ENCODE data around the gene PRX.
"Not testable (repeated sequence)": the region's sequence is repeated elsewhere in the genome, so short reads cannot be mapped to it uniquely, and the experiment has no call there.

Gene PRX

DNA sequence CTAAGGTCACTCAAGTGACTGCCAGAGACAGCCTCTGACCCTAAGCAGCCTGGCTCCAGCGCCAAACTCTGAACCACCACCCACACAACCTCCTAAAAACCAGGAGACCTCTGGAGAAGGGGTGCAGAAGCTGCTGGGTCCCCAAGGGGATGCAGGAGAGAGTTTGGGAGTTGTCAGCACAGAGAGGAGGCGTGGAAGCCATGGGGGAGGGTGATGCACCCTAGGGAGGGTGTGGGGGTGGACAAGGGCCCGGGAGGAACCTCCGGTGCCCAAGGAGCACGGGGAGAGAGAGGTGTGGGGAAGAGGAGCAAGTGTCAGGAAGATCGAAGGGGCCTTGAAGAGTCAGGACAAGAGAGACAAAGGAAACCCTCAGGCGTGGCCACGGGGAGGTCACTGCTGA is 21.1 kb downstream of the PRX start:
- DNase-seq (ENCODE audit: low read depth, low spot score): no peak

DNA sequence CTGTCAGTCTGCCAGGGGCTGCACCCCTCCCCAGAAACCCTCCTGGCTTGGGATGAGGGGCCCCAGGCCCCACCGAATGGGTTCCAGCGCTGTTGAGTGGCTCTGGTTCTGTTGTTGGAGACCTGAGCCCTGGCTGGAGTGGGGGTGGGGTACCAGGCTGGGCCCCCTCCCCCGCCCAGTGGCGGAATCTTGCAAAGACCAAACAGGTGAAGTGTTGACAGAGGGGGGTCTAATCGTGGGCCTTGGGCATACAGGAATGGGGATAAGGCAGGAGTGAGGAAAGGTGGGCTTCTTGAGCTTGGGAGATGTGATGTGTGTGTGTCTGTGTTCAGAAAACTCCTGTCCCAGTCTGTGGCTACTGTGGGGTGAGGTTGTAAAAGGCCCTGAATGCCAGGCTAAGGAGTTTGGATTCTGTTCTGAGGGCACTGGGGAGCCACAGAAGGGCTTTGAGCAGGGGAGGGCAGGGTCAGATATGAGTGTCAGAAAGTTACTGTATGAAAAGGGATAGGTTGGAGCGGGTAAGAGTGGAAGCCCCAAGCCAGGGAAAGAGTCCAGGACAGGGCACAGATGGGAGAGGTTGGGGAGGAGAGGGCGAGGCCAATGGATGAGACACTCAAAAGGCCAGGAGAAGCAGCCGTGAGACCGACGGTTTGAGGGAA is 23.0 kb downstream of the PRX start, which contains the start of gene HIPK4:
TSS of gene HIPK4 (minus strand) at position 98 of the 659 bp plus-strand sequence. CDS start 279 bp downstream, outside the sequence.
- no peak for DNase-seq (ENCODE audit: low read depth, low spot score)

DNA sequence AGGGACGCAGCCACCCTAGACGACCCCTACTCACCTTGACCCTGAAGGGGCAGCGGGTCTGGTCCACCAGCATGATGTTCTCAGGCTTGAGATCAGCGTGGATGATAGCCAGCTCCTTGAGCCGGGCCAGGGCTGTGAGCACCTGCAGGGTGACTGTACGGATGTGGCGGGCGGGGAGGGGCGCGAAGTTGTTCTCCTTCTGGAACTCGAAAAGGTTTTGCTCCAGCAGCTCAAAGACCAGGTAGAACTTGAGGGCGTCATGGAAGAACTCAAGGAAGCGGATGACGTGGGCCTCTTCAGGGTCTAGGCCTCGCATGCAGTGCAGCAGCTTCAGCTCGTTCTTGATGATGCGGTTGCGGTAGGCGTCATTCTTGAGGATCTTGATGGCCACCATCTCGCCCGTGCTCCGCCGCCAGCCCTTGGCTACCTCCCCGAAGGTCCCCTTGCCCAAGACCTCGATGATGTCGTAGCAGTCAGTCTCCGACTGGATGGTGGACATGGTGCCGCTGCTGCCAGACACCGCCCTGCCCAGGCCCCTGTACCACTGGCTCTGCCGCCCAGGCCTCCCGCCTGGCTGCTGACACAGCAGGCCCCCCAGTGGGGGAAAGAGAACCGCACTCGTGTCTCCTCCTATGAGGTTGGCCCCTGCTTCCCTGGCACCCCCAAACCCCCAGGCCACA is 23.6 kb downstream of the PRX start:
- no peak for DNase-seq (ENCODE audit: low read depth, low spot score)

- no peak for DNase-seq (ENCODE audit: low read depth, low spot score)
These were observed 24.7 kb downstream of the PRX start for GRCh38 chr19:40388481-40388880.

- DNase-seq (ENCODE audit: low read depth, low spot score): no peak
These were observed 26.0 kb downstream of the PRX start for GRCh38 chr19:40387155-40387554.

GRCh38 chr19:40383668-40384248 is 29.4 kb downstream of the PRX start:
- no peak for DNase-seq (ENCODE audit: low read depth, low spot score)

- no peak for DNase-seq (ENCODE audit: low read depth, low spot score)
These were observed 31.9 kb downstream of the PRX start for GRCh38 chr19:40381321-40381720.

- no peak for DNase-seq (ENCODE audit: low read depth, low spot score)
These were observed 32.8 kb downstream of the PRX start for GRCh38 chr19:40380199-40381037.

GRCh38 chr19:40379446-40380198 is 33.6 kb downstream of the PRX start:
- no peak for DNase-seq (ENCODE audit: low read depth, low spot score)

- DNase-seq (ENCODE audit: low read depth, low spot score): no peak
These were observed 34.7 kb downstream of the PRX start for GRCh38 chr19:40378509-40378908.

GRCh38 chr19:40377876-40378385 is 35.2 kb downstream of the PRX start:
- no peak for DNase-seq (ENCODE audit: low read depth, low spot score)

DNA sequence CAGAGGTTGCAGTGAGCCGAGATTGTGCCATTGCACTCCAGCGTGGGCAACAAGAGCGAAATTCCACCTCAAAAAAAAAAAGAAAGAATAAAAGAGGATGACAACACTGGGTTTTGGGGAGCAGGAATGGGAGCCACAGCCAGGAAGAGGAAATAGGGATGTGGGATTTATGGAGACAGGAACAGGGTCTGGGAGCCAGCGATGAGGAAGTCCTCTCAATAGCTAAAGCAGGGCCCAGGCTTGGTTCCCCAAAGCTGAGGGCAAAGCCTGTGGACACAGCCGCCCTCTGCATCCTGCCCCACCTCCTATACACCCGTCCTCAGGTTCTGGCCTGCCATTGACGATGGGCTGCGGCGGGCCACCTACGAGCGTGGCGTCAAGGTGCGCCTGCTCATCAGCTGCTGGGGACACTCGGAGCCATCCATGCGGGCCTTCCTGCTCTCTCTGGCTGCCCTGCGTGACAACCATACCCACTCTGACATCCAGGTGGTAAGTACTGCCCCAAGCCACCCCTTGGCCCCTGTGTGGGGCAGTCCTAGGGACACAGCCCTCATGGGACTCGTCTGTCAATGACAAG is 36.8 kb downstream of the PRX start:
- no peak for DNase-seq (ENCODE audit: low read depth, low spot score)

DNA sequence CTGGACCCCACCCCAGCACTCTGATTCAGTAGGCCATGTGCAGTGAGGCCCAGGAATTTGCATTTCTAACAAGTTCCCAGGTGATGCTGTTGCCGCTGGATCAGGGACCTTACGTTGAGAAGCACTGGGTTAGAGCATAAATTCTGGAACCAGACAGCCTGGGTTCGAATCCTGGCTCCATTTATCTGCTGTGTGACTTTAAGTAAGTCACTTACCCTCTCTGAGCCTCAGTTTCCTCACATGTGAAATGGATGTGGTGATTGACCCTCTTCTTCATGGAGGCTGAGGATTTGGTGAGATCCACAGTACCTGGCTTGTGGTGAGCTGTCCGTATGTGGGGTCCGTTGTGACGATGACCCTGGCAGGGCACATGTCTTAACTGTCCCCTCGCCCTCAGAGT is 39.1 kb downstream of the PRX start:
- no peak for DNase-seq (ENCODE audit: low read depth, low spot score)

GRCh38 chr19:40371802-40372122 is 41.4 kb downstream of the PRX start:
- no peak for DNase-seq (ENCODE audit: low read depth, low spot score)

DNA sequence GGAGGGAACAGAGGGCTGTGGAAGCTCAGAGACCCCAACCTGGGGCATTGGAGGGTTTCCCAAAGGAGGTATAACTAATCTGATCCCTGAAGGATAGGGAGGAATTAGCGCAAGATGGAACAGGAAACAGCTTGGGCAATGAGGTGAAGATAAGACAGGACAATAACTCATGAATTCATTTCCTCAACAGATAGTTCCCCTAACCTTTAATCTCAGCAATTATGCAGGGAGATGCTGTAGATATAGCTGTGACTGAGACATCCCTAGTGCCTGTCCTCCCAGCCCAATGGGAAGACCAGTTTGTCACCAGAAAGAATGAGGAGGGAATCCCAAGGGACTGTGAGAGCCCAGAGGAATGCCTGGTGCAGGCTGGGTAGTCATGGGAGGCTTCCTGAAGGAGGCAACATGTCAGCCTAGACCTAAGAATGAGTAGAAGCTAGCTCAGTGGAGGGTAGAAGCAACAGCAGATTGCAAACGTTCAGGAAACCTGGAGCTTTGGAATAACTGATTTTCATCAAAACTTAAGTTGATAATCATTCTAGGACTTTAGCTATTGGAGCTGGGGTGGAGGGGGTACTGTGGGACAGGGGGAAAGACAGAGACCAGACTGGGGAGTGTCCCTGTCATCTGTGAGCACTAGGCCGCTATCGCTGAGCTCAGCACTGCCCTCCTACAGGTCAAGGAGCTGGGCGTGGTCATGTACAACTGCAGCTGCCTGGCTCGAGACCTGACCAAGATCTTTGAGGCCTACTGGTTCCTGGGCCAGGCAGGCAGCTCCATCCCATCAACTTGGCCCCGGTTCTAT is 42.0 kb downstream of the PRX start:
- no peak for DNase-seq (ENCODE audit: low read depth, low spot score)

GRCh38 chr19:40370253-40370652 is 42.9 kb downstream of the PRX start:
- DNase-seq (ENCODE audit: low read depth, low spot score): not testable (repeated sequence)

DNA sequence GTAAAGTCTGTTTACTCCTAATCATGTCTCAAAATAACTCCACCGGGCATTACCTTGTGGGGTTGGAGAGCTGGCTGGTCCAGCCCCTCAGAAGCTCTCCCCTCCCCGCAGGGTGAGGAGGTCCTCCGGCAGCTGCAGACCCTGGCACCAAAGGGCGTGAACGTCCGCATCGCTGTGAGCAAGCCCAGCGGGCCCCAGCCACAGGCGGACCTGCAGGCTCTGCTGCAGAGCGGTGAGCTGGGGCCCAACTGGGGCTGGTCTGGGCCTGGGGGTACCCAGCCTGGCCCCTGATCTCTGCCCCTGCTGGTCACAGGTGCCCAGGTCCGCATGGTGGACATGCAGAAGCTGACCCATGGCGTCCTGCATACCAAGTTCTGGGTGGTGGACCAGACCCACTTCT is 43.4 kb downstream of the PRX start:
- DNase-seq (ENCODE audit: low read depth, low spot score): no peak

- no peak for DNase-seq (ENCODE audit: low read depth, low spot score)
These were observed 45.4 kb downstream of the PRX start for GRCh38 chr19:40367577-40368434.

Measured in astrocyte of the hippocampus (primary cell).